WTC11 (cell line): ENCODE results near the gene MEP1B.

Experiments used
- AFF4 ChIP-seq: sonication (generic); formaldehyde crosslinking; IDR thresholded peaks from 2 replicates; pipeline ENCODE4 v1.8.1; 2023; ENCODE audit warnings: mild to moderate bottlenecking, missing genetic modification reagents, borderline replicate concordance
- ATF2 ChIP-seq: sonication (generic); formaldehyde crosslinking; IDR thresholded peaks from 2 replicates; pipeline ENCODE4 v1.8.1; 2022; ENCODE audit warnings: low read depth, missing genetic modification reagents, borderline replicate concordance
- CBFB ChIP-seq: sonication (generic); formaldehyde crosslinking; IDR thresholded peaks from 2 replicates; pipeline ENCODE4 v1.8.1; 2022; ENCODE audit warnings: mild to moderate bottlenecking, low read depth, missing genetic modification reagents
- CTCF ChIP-seq: fragments of 200-600 bp; IDR thresholded peaks from 2 replicates; pipeline ENCODE4 v1.8.0; 2022; ENCODE audit warnings: antibody characterized with exemption
- ETV6 ChIP-seq: sonication (generic); formaldehyde crosslinking; IDR thresholded peaks from 2 replicates; pipeline ENCODE4 v1.8.1; 2022; ENCODE audit warnings: mild to moderate bottlenecking, missing genetic modification reagents
- MYBL2 ChIP-seq: sonication (generic); formaldehyde crosslinking; IDR thresholded peaks from 2 replicates; pipeline ENCODE4 v1.8.1; 2023; ENCODE audit warnings: mild to moderate bottlenecking, moderate library complexity, missing genetic modification reagents
- PREB ChIP-seq: sonication (generic); formaldehyde crosslinking; IDR thresholded peaks from 2 replicates; pipeline ENCODE4 v1.8.1; 2022; ENCODE audit warnings: mild to moderate bottlenecking, missing genetic modification reagents, moderate library complexity, borderline replicate concordance
- USF1 ChIP-seq: sonication (generic); formaldehyde crosslinking; IDR thresholded peaks from 2 replicates; pipeline ENCODE4 v1.8.0; 2022; ENCODE audit warnings: mild to moderate bottlenecking, missing genetic modification reagents
- ZNF281 ChIP-seq: sonication (generic); formaldehyde crosslinking; IDR thresholded peaks from 2 replicates; pipeline ENCODE4 v1.8.0; 2023; ENCODE audit warnings: mild to moderate bottlenecking, missing genetic modification reagents

GRCh38 chr18:32251466-32251865 lies 61.6 kb downstream of the MEP1B start:
- TF ChIP-seq AFF4 (CRISPR knock-in tag) (no peak), USF1 (CRISPR knock-in tag) (no peak), CBFB (CRISPR knock-in tag) (no peak), ETV6 (CRISPR knock-in tag) (no peak), MYBL2 (no peak), CTCF (no peak), ZNF281 (CRISPR knock-in tag) (no peak), ATF2 (CRISPR knock-in tag) (no peak), PREB (CRISPR knock-in tag) (no peak)
